Measurements from ENCODE around the gene BAD. TPM values are rescaled to one million over a fixed set of nuclear protein-coding genes. Genes with fewer than 3 reads are reported as not detected.
A peak's percentile ranks its signal among the peaks of the same experiment; 100 is the strongest.

Gene BAD
- total and polyA plus RNA-seq, 2 of the 13 experiments (the other 11 are each of a cell fraction or from before 2014, with no cell fraction given), result 17.9 to 28.5 TPM

GRCh38 chr11:64225608-64226506 is 58.6 kb downstream of the BAD start, which contains the start of the genes NUDT22 and TRPT1 (continued):
- peak; percentile 32; the same call in 1 of the 2 replicates for TF ChIP-seq DMAP1 (CRISPR knock-in tag; IDR thresholded peaks at IDR 0.05)
- no peak for TF ChIP-seq NR2F1 (CRISPR knock-in tag; IDR thresholded peaks at IDR 0.05)
- TF ChIP-seq MNT (IDR thresholded peaks at IDR 0.05), result no peak
- TF ChIP-seq NFE2L1 (CRISPR knock-in tag; IDR thresholded peaks at IDR 0.05; ENCODE audit: borderline replicate concordance), result no peak
- peak in 1 of 2 experiments; percentile 71; a peak in 2 of 4 replicates for TF ChIP-seq KLF16 (CRISPR knock-in tag; IDR thresholded peaks at IDR 0.05)
- TF ChIP-seq ZNF776 (CRISPR knock-in tag; IDR thresholded peaks at IDR 0.05), result peak; percentile 41; the same call in 1 of the 2 replicates
- 0 out of 2 replicates have a peak, but pooled peaks have one; percentile 7 for TF ChIP-seq TP53 (CRISPR knock-in tag; conservative IDR thresholded peaks at IDR 0.05)
- TF ChIP-seq CBX2 (IDR thresholded peaks at IDR 0.05; ENCODE audit: low read depth, low read length), result no peak
- TF ChIP-seq CBX2 (CRISPR knock-in tag; IDR thresholded peaks at IDR 0.05; ENCODE audit: low read depth), result no peak
- TF ChIP-seq TFDP1 (CRISPR knock-in tag; IDR thresholded peaks at IDR 0.05; ENCODE audit: borderline replicate concordance), result peak; percentile 67; the same call in 1 of the 2 replicates
- peak; percentile 57; the same call in 1 of the 2 replicates for TF ChIP-seq HOXA5 (CRISPR knock-in tag; IDR thresholded peaks at IDR 0.05)
- TF ChIP-seq DNMT1 (CRISPR knock-in tag; IDR thresholded peaks at IDR 0.05), result no peak
- no peak for TF ChIP-seq JUN (CRISPR knock-in tag; IDR thresholded peaks at IDR 0.05)
- TF ChIP-seq ATM (IDR thresholded peaks at IDR 0.05; ENCODE audit: borderline replicate concordance), result no peak
- TF ChIP-seq LBX2 (CRISPR knock-in tag; IDR thresholded peaks at IDR 0.05; ENCODE audit: borderline replicate concordance), result no peak
- peak; percentile 28; the same call in 1 of the 2 replicates for TF ChIP-seq ZHX1 (CRISPR knock-in tag; IDR thresholded peaks at IDR 0.05; ENCODE audit: low read depth)
- peak; percentile 84 for TF ChIP-seq ZNF777 (CRISPR knock-in tag; IDR thresholded peaks at IDR 0.05)
- TF ChIP-seq ZNF512B (CRISPR knock-in tag; IDR thresholded peaks at IDR 0.05; ENCODE audit: borderline replicate concordance), result no peak
- TF ChIP-seq HOXD1 (CRISPR knock-in tag; IDR thresholded peaks at IDR 0.05), result no peak
